Colonic mucosa (tissue), 4 donors: ENCODE results near the gene C7orf33. TPM values are rescaled to one million over a fixed set of nuclear protein-coding genes. Genes with fewer than 3 reads are reported as not detected.

Experiments
- DNase-seq: peaks from one replicate; pipeline ENCODE4 v3.0.0-alpha.2; 2020
- H3K27ac ChIP-seq: fragments of 200-600 bp; one replicate; pipeline ENCODE4 v1.8.0; 2021
- H3K27me3 ChIP-seq: fragments of 200-600 bp; one replicate; pipeline ENCODE4 v1.8.0; 2021
- H3K36me3 ChIP-seq: fragments of 200-600 bp; one replicate; pipeline ENCODE4 v1.8.0; 2021
- H3K4me1 ChIP-seq: fragments of 200-600 bp; one replicate; pipeline ENCODE4 v1.8.0; 2021; ENCODE audit warnings: mild to moderate bottlenecking
- H3K4me3 ChIP-seq: fragments of 200-600 bp; one replicate; pipeline ENCODE4 v1.8.0; 2021
- H3K9ac ChIP-seq, 2 donors: one replicate each; pipeline ENCODE4 v1.7.0; 2013; ENCODE audit warnings: control low read depth in 2 of 2, low read depth in 2 of 2, low read length in 2 of 2
- H3K9me3 ChIP-seq: fragments of 200-600 bp; one replicate; pipeline ENCODE4 v1.8.0; 2021
- intact Hi-C: fragments of 100-400 bp; cut with DNase I; formaldehyde crosslinking; loops from one replicate; pipeline ENCODE4 v1.14.1; 2022
- total RNA-seq, 2 donors: library from RNA; stranded (reverse); fragmentation: NEBNext Ultra II Directional in 1 of 2; extraction: Animal tissue kit (Norgen Biotek cat#: 25700) in 1 of 2; gene quantifications; one replicate each; pipeline ENCODE4 v1.2.1, GENCODE V29; 2021
- TF ChIP-seq, protein P1 (sequence below): fragments of 200-600 bp; IDR thresholded peaks from one replicate; pipeline ENCODE4 v1.8.0; 2022; ENCODE audit warnings: antibody characterized with exemption, mild to moderate bottlenecking
- donor health status: healthy.
- donor health status: DM: no; HTN: no; CAD: no.
- donor health status: DM: no; HTN: no; CAD: no.

Gene C7orf33
- total RNA-seq, 2 donors from 2014 or later, result not detected

GRCh38 chr7:148628011-148628410 is 37.4 kb downstream of the C7orf33 start:
- Histone ChIP-seq H3K9ac (no peak overlapping the region), H3K4me1 (no peaks in the 10 kb centered on the region), H3K9me3 (no peaks in the 10 kb centered on the region), H3K4me3 (no peak overlapping the region), H3K36me3 (no peaks in the 10 kb centered on the region), H3K27me3 (no peaks in the 10 kb centered on the region), H3K27ac (no peak overlapping the region)
- intact Hi-C loops, result no loop called here
- no peak for DNase-seq
- TF ChIP-seq, protein P1, sequence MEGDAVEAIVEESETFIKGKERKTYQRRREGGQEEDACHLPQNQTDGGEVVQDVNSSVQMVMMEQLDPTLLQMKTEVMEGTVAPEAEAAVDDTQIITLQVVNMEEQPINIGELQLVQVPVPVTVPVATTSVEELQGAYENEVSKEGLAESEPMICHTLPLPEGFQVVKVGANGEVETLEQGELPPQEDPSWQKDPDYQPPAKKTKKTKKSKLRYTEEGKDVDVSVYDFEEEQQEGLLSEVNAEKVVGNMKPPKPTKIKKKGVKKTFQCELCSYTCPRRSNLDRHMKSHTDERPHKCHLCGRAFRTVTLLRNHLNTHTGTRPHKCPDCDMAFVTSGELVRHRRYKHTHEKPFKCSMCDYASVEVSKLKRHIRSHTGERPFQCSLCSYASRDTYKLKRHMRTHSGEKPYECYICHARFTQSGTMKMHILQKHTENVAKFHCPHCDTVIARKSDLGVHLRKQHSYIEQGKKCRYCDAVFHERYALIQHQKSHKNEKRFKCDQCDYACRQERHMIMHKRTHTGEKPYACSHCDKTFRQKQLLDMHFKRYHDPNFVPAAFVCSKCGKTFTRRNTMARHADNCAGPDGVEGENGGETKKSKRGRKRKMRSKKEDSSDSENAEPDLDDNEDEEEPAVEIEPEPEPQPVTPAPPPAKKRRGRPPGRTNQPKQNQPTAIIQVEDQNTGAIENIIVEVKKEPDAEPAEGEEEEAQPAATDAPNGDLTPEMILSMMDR, result no peak

GRCh38 chr7:148630078-148630477 is 39.5 kb downstream of the C7orf33 start:
- DNase-seq, result no peak
- TF ChIP-seq, protein P1, result no peak
- Histone ChIP-seq H3K27ac (no peak overlapping the region), H3K27me3 (no peaks in the 10 kb centered on the region), H3K9ac (no peak overlapping the region), H3K36me3 (no peaks in the 10 kb centered on the region), H3K4me3 (no peak overlapping the region), H3K4me1 (no peaks in the 10 kb centered on the region), H3K9me3 (no peaks in the 10 kb centered on the region)
- intact Hi-C loops, result no loop called here

DNA sequence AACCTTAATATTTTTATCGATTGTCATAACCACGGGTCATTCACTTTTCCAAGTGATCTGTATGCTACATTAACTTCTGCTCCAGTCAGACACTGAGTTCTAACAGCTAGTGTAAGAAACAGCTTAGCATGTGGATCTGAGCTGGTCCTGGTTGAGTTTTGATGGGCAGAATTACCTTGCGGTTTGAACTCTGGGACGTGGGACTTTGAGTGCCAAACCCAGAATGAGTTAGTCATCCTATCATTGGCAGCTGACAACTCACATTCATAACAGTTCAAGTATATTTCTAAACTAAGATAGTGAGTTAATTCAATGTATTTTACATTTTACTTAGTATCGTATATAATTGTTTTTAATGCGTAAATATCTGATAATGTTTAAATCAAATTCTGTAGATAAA is 43.2 kb downstream of the C7orf33 start:
- Histone ChIP-seq H3K9ac (no peak overlapping the region), H3K36me3 (no peaks in the 10 kb centered on the region), H3K4me3 (no peak overlapping the region), H3K9me3 (no peaks in the 10 kb centered on the region), H3K27ac (no peak overlapping the region), H3K4me1 (no peaks in the 10 kb centered on the region), H3K27me3 (no peaks in the 10 kb centered on the region)
- DNase-seq, result no peak
- TF ChIP-seq, protein P1, result no peak
- intact Hi-C loops, result no loop called here

DNA sequence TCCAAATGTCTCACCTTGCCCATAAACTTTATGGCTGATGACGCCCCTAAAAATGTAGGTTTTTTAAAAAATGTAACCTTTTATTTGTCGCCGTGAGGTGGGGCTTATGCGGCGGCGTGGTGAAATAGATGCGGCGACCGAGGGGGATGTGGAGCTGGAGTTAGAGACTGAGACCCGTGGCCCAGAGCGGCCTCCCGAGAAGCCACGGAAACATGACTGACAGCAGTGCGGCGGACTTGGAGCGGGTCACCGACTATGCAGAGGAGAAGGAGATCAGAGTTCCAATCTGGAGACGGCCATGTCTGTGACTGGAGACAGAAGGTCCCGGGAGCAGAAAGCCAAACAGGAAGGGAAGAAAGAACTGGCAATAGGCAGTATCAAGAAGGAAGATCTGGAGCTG is 46.5 kb downstream of the C7orf33 start:
- DNase-seq, result no peak
- no peaks in the 10 kb centered on the region for H3K9me3 ChIP-seq
- TF ChIP-seq, protein P1, result no peak

DNA sequence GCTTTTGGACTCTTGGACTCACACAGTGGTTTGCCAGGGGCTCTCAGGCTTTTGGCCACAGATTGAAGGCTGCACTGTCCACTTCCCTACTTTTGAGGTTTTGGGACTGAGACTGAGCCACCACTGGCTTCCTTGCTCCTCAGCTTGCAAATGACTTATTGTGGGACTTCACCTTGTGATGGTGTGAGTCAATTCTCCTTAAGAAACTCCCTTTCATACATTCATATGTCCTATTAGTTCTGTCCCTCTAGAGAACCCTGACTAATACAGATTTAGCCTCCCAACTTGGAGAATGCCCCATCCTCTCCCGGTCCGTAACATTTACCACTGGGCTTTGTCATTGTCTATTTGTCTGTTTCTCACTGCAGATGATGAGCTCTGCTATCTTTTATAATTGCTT is 55.3 kb downstream of the C7orf33 start:
- H3K27me3 ChIP-seq, result no peaks in the 10 kb centered on the region
- H3K27ac ChIP-seq, result no peak overlapping the region
- no peaks in the 10 kb centered on the region for H3K36me3 ChIP-seq
- H3K9ac ChIP-seq, result no peak overlapping the region
- intact Hi-C loops, result no loop called here
- H3K4me1 ChIP-seq, result no peaks in the 10 kb centered on the region
- H3K4me3 ChIP-seq, result no peak overlapping the region
- no peaks in the 10 kb centered on the region for H3K9me3 ChIP-seq
- DNase-seq, result no peak
- TF ChIP-seq, protein P1, result no peak

More for the DNA sequence above, 46.5 kb downstream of the C7orf33 start:
- no peaks in the 10 kb centered on the region for H3K4me1 ChIP-seq
- no peaks in the 10 kb centered on the region for H3K27me3 ChIP-seq
- no peaks in the 10 kb centered on the region for H3K36me3 ChIP-seq
- no peak overlapping the region for H3K9ac ChIP-seq
- intact Hi-C loops, result no loop called here
- H3K27ac ChIP-seq, result no peak overlapping the region
- no peak overlapping the region for H3K4me3 ChIP-seq
